ENCODE measurements around the gene TPSG1. TPM values are rescaled to one million over a fixed set of nuclear protein-coding genes. Genes with fewer than 3 reads are reported as not detected.

TPSG1 gene
- total and polyA plus RNA-seq, 5 donors = 0.21 TPM; not detected in 4

DNA sequence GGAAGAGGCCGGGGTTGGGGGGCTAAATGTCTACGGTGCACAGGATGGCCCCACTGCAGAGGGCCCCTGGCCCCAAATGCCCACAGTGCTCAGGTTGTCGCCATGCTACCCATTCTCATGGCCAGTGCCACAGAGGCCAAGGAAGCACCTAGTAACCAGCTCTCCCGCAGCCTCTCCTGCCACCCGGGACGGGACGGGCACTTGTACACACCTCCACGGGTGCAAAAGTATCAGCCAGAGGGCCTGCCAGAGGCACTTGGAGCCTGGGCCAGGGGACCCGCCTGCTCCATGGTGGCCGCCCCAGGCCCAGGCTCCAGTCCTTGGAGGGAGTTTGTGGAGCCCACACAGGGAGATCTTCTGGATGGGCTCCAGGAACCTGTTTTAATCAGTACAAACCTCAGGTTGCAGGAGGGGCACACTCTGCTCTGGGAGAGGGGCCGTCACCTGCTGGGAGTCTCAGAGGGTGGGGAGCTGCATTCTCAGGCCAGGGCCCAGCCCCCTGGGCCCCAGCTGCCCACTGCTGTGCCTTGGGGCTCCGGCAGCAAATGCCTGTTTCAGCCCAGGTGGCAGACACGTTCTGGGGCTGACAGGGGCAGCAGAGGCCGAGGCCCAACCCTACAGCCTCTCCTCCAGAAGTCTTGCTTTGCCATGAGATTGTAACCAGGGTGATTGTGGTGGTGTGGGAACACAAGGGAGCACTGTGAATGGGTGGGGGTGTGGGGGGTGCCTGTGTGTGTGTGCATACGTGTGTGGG, 38.7 kb upstream of the TPSG1 start:
- intact Hi-C loops (cut with DNase I) = no loop called here
- WGBS = 70% methylated on average over 15 of the region's 15 CpGs
- no peak for ATAC-seq
- DNase-seq = peak in 1 of 3 donors; percentile 20
- Histone ChIP-seq H3K4me1 (ENCODE audit: control insufficient read depth, insufficient read depth, low read length) (no peaks in the 10 kb centered on the region), H3K4me3 (ENCODE audit: low read length) (no peak overlapping the region), H3K27ac (ENCODE audit: low read length) (no peak overlapping the region), H3K27me3 (ENCODE audit: control insufficient read depth, insufficient read depth) (no peaks in the 10 kb centered on the region), H3K9me3 (ENCODE audit: control insufficient read depth, low read length) (no peaks in the 10 kb centered on the region)

DNA sequence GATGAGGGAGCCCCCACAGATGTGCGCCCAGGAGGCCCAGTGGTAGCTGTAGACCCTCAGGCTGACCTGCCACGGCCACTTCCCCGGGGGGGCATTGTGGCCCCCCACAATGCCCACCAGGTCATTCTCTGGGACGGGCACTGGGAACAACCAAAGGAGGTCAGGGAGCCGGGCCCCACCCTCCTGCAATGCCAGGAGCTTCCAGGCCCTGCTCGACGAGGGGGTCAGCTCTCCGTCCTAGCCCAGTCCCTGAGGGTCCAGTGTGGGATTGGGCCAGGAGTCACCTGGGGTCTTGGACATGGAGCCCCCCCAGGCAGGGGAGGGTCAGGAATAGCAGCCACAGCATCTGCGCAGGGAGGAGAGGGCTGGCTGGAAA, 37.8 kb upstream of the TPSG1 start:
- WGBS = 81% methylated on average over 9 of the region's 9 CpGs
- Histone ChIP-seq H3K4me3 (ENCODE audit: low read length) (no peak overlapping the region), H3K4me1 (ENCODE audit: control insufficient read depth, insufficient read depth, low read length) (no peaks in the 10 kb centered on the region), H3K27me3 (ENCODE audit: control insufficient read depth, insufficient read depth) (no peaks in the 10 kb centered on the region), H3K27ac (ENCODE audit: low read length) (no peak overlapping the region), H3K9me3 (ENCODE audit: control insufficient read depth, low read length) (no peaks in the 10 kb centered on the region)
- intact Hi-C loops (cut with DNase I) = no loop called here
- no peak for ATAC-seq
- DNase-seq = peak in 2 of 3 donors; percentile 7 to 47

GRCh38 chr16:1262210-1262845, 37.3 kb upstream of the TPSG1 start:
- no peaks in the 10 kb centered on the region for H3K4me1 ChIP-seq (ENCODE audit: control insufficient read depth, insufficient read depth, low read length)
- H3K9me3 ChIP-seq (ENCODE audit: control insufficient read depth, low read length) = no peaks in the 10 kb centered on the region
- H3K27me3 ChIP-seq (ENCODE audit: control insufficient read depth, insufficient read depth) = no peaks in the 10 kb centered on the region
- 82% methylated on average over 32 of the region's 32 CpGs for WGBS
- no peak overlapping the region for H3K27ac ChIP-seq (ENCODE audit: low read length)
- ATAC-seq (no peak), DNase-seq (peak in 2 of 3 donors; percentile 45 to 49)
- no peak overlapping the region for H3K4me3 ChIP-seq (ENCODE audit: low read length)
- intact Hi-C loops (cut with DNase I) = no loop called here

DNA sequence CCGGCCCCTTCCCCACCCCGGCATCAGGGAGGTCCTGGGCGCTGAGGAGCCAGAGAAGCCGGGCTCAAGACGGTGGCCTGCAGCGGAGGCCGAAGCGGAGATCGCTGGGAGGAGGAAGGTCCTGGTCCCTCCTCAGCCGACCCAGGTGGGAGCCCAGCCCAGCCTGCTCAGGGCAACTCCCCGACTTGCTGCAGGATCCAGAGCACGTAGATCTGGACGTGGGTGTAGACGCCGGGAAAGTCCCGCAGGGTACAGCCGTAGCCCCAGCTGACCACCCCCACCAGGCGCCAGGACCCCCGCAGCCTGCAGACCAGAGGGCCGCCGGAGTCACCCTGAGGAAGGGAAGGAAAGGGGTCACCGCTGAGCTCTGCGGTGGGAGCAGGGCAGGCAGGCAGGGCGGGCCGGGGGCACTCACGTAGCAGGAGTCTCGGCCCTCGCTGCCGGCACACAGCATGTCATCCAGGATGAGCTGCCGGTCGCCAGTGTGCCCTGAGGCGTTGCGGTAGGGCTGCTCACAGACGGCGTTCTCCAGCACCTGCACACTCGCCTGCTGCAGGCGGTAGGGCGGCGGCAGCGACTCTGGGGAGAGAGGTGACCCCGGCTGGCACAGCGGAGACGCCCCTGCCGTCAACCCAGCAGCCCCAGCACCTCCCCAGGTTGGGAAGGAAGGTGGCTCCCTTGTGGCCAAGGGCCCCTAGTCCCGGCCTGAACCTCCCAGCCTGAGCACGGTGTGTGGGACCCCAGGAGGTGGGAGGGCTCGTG, 36.2 kb upstream of the TPSG1 start:
- intact Hi-C loops (cut with DNase I) = no loop called here
- H3K27ac ChIP-seq (ENCODE audit: low read length) = no peak overlapping the region
- H3K27me3 ChIP-seq (ENCODE audit: control insufficient read depth, insufficient read depth) = no peaks in the 10 kb centered on the region
- WGBS = 11% methylated on average over 47 of the region's 47 CpGs
- no peaks in the 10 kb centered on the region for H3K9me3 ChIP-seq (ENCODE audit: control insufficient read depth, low read length)
- no peak overlapping the region for H3K4me3 ChIP-seq (ENCODE audit: low read length)
- peak in 2 of 3 donors; percentile 20 to 47 for DNase-seq
- ATAC-seq = no peak
- no peaks in the 10 kb centered on the region for H3K4me1 ChIP-seq (ENCODE audit: control insufficient read depth, insufficient read depth, low read length)

DNA sequence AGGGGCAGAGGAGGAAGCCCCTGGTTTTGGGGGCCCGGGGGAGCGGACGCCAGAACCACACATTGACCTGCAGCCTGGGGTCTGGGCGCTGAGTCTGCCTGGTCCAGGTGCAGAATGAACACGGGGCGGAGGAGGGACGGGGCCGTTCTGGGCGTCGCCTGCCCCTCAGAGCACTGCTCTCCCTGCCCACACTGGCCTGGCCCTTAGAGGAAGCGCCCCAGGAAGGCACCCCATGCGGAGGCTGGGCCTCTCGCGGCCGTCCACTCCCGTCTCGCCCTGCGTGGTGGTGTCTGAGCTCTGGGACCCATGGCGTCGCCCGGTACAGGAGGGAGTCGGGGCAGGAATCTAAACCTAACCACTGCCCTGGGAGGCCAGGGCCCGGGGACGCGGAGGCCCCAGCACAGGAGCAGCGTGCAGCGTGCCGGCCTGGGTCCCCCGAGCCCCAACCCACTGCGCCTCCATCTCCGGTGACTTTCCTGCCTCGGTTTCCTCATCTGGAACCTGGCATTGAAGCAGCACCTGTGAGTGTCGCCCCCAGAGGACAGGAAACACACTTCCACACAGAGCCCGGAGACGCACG, 35.1 kb upstream of the TPSG1 start:
- Histone ChIP-seq H3K27ac (ENCODE audit: low read length) (no peak overlapping the region), H3K9me3 (ENCODE audit: control insufficient read depth, low read length) (no peaks in the 10 kb centered on the region), H3K27me3 (ENCODE audit: control insufficient read depth, insufficient read depth) (no peaks in the 10 kb centered on the region), H3K4me1 (ENCODE audit: control insufficient read depth, insufficient read depth, low read length) (no peaks in the 10 kb centered on the region), H3K4me3 (ENCODE audit: low read length) (no peak overlapping the region)
- WGBS = 74% methylated on average over 36 of the region's 36 CpGs
- DNase-seq (peak in 2 of 3 donors; percentile 40 to 43), ATAC-seq (no peak)
- intact Hi-C loops (cut with DNase I) = no loop called here

DNA sequence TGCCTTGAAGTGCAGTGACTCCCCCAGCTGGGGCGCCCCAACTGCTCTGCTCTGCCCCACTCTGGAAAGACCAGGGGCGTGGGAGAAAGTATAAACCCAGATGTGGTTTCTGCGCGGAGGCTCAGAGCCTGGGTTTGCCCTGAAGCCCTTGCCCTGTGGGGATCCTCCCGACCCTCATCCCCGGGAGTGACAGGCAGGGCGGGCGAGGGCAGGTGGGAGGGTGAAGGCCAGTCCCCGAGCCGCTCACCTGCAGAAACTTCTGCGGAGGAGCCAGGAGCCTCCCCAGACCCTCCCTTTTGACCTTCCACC, 34.6 kb upstream of the TPSG1 start:
- no peak overlapping the region for H3K4me3 ChIP-seq (ENCODE audit: low read length)
- DNase-seq = no peak
- intact Hi-C loops (cut with DNase I) = no loop called here
- ATAC-seq = no peak
- WGBS = 33% methylated on average over 11 of the region's 11 CpGs
- no peaks in the 10 kb centered on the region for H3K4me1 ChIP-seq (ENCODE audit: control insufficient read depth, insufficient read depth, low read length)
- no peaks in the 10 kb centered on the region for H3K27me3 ChIP-seq (ENCODE audit: control insufficient read depth, insufficient read depth)
- no peaks in the 10 kb centered on the region for H3K9me3 ChIP-seq (ENCODE audit: control insufficient read depth, low read length)
- H3K27ac ChIP-seq (ENCODE audit: low read length) = no peak overlapping the region

GRCh38 chr16:1258906-1259759, 34.1 kb upstream of the TPSG1 start:
- intact Hi-C loops (cut with DNase I) = no loop called here
- peak in 1 of 3 donors; percentile 28 for DNase-seq
- no peaks in the 10 kb centered on the region for H3K4me1 ChIP-seq (ENCODE audit: control insufficient read depth, insufficient read depth, low read length)
- WGBS = 20% methylated on average over 42 of the region's 42 CpGs
- H3K4me3 ChIP-seq (ENCODE audit: low read length) = no peak overlapping the region
- H3K27ac ChIP-seq (ENCODE audit: low read length) = no peak overlapping the region
- no peaks in the 10 kb centered on the region for H3K27me3 ChIP-seq (ENCODE audit: control insufficient read depth, insufficient read depth)
- no peak for ATAC-seq
- H3K9me3 ChIP-seq (ENCODE audit: control insufficient read depth, low read length) = no peaks in the 10 kb centered on the region

DNA sequence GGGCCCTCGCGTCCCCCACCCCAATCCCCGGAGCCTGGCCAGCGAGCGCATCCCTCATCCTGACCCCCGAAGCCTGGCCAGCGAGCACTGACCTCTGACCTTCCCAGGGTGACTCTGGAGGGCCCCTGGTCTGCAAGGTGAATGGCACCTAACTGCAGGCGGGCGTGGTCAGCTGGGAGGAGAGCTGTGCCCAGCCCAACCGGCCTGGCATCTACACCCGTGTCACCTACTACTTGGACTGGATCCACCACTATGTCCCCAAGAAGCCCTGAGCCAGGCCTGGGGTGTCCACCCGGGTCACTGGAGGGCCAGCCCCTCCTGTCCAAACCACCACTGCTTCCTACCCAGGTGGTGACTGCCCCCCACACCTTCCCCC, 33.1 kb upstream of the TPSG1 start:
- DNase-seq (no peak), ATAC-seq (no peak)
- H3K4me1 ChIP-seq (ENCODE audit: control insufficient read depth, insufficient read depth, low read length) = no peaks in the 10 kb centered on the region
- WGBS = 72% methylated on average over 12 of the region's 12 CpGs
- no peaks in the 10 kb centered on the region for H3K9me3 ChIP-seq (ENCODE audit: control insufficient read depth, low read length)
- H3K27ac ChIP-seq (ENCODE audit: low read length) = no peak overlapping the region
- intact Hi-C loops (cut with DNase I) = no loop called here
- no peak overlapping the region for H3K4me3 ChIP-seq (ENCODE audit: low read length)
- no peaks in the 10 kb centered on the region for H3K27me3 ChIP-seq (ENCODE audit: control insufficient read depth, insufficient read depth)

GRCh38 chr16:1257561-1258224, 32.6 kb upstream of the TPSG1 start:
- WGBS = 82% methylated on average over 34 of the region's 34 CpGs
- H3K9me3 ChIP-seq (ENCODE audit: control insufficient read depth, low read length) = no peaks in the 10 kb centered on the region
- H3K27me3 ChIP-seq (ENCODE audit: control insufficient read depth, insufficient read depth) = no peaks in the 10 kb centered on the region
- DNase-seq (no peak), ATAC-seq (no peak)
- H3K4me1 ChIP-seq (ENCODE audit: control insufficient read depth, insufficient read depth, low read length) = no peaks in the 10 kb centered on the region
- no peak overlapping the region for H3K27ac ChIP-seq (ENCODE audit: low read length)
- intact Hi-C loops (cut with DNase I) = no loop called here
- no peak overlapping the region for H3K4me3 ChIP-seq (ENCODE audit: low read length)

GRCh38 chr16:1256874-1257322, 31.8 kb upstream of the TPSG1 start:
- WGBS = 79% methylated on average over 22 of the region's 22 CpGs
- ATAC-seq (no peak), DNase-seq (peak in 1 of 3 donors; percentile 40)
- H3K27ac ChIP-seq (ENCODE audit: low read length) = no peak overlapping the region
- no peaks in the 10 kb centered on the region for H3K4me1 ChIP-seq (ENCODE audit: control insufficient read depth, insufficient read depth, low read length)
- no peaks in the 10 kb centered on the region for H3K27me3 ChIP-seq (ENCODE audit: control insufficient read depth, insufficient read depth)
- H3K4me3 ChIP-seq (ENCODE audit: low read length) = no peak overlapping the region
- intact Hi-C loops (cut with DNase I) = no loop called here
- no peaks in the 10 kb centered on the region for H3K9me3 ChIP-seq (ENCODE audit: control insufficient read depth, low read length)
